Muscle of back (tissue), 13 donors: ENCODE data around the gene RUSF1. TPM values are rescaled to one million over a fixed set of nuclear protein-coding genes. Genes with fewer than 3 reads are reported as not detected.
"Not testable (repeated sequence)": the region's sequence is repeated elsewhere in the genome, so short reads cannot be mapped to it uniquely, and the experiment has no call there.

Source experiments
- DNase-seq, 3 donors: peaks; one replicate each; pipeline versions ENCODE4 v3.0.0 to v3.0.0-alpha.2; 2013
- long read RNA-seq, 9 donors: transcript quantifications; one replicate each; lab custom pipeline, GENCODE V29; 2026
- polyA plus RNA-seq, 10 donors: library from polyadenylated mRNA; unstranded; fragments of 120-200 nt; gene quantifications; one replicate each; pipeline ENCODE4 v1.2.1, GENCODE V29; 2013; ENCODE audit not compliant: insufficient read length in 10 of 10

Gene RUSF1
- polyA plus RNA-seq, result 10 to 100 TPM; 34.1 to 58.8 (median 44.6) TPM
- long read RNA-seq, donor 1, partial matches to known transcripts, result 6 of 8 reads
- long read RNA-seq, donor 1, other reads (novel, unspliced or antisense), result 0 of 8 reads
- long read RNA-seq, donor 2, partial matches to known transcripts, result 0 of 3 reads
- long read RNA-seq, donor 2, other reads (novel, unspliced or antisense), result 0 of 3 reads
- long read RNA-seq, donor 3, result 0 reads
- long read RNA-seq, donor 4, partial matches to known transcripts, result 0 of 4 reads
- long read RNA-seq, donor 4, other reads (novel, unspliced or antisense), result 0 of 4 reads
- long read RNA-seq, donor 5, transcript C16orf58-210 (4 exons, 2,422 nt), result major isoform, 5 of 12 reads
- long read RNA-seq, donor 5, transcript C16orf58-201 (13 exons, 2,793 nt), result major isoform, 5 of 12 reads
- long read RNA-seq, donor 5, partial matches to known transcripts, result 0 of 12 reads
- long read RNA-seq, donor 5, other reads (novel, unspliced or antisense), result 0 of 12 reads
- long read RNA-seq, donor 6, partial matches to known transcripts, result 0 of 3 reads
- long read RNA-seq, donor 6, other reads (novel, unspliced or antisense), result 0 of 3 reads
- long read RNA-seq, donor 7, transcript C16orf58-201 (13 exons, 2,793 nt), result major isoform, 6 of 9 reads
- long read RNA-seq, donor 7, partial matches to known transcripts, result 0 of 9 reads
- long read RNA-seq, donor 7, other reads (novel, unspliced or antisense), result 0 of 9 reads
- long read RNA-seq, donor 8, partial matches to known transcripts, result 0 of 2 reads
- long read RNA-seq, donor 8, other reads (novel, unspliced or antisense), result 0 of 2 reads
- long read RNA-seq, donor 9, partial matches to known transcripts, result 0 of 1 reads
- long read RNA-seq, donor 9, other reads (novel, unspliced or antisense), result 0 of 1 reads

DNA sequence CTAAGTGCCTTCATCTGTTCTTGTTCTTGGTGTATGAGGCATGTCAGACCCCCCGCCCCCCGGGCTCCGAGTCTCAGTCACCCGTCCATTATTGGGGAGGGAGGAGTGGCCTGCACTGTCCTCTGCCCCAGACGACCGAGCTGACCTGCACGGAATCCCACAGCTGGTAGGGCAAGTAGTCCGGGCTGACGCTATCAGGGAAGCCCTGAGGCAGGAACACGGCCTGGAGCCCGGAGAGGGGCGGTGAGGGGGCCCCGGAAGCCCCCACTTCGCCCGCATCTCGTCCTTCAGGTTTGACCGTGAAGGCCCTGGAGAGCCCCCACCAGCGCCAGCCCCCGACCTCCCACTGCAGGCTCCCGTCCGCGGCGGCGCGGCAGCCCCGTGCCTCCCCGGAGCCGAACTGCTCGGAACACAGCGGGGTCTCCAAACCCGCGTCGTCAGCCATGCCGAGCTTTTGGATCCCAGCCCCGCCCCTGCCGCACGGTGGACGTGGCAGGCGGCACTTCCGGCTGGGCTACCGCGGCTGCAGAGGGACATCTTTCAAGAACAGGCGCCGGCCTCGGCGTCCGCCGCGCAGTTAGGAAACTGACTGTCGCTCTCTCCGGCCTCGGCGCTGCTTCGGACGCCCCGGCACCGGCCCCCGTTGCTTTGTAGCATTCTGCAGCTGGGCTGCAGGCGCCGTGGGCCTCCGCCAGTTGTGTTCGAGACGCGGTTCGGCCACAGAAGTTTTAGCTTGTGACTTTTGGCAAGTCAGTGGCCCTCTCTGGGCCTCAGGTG lies at the start of gene RUSF1:
Gene RUSF1, minus strand, starts transcription at position 463 of the 777 bp plus-strand sequence. Its CDS starts 18 bp downstream, at position 445.
- DNase-seq, result peak; percentile 90 to 98 (median 93)

DNA sequence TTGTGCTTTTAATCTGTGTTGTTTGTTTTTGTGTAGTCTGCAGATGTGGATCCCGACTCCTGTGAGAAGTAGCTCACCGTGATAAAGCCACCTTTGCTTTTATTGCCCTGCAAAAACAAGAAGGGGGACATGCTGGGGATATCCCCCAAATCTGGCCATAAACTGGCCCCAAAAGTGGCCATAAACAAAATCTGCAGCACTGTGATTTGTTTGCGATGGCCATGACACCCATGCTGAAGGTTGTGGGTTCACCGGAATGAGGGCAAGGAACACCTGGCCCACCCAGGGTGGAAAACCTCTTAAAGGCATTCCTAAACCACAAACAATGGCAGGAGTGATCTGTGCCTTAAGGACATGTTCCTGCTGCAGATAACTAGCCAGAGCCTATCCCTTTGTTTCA lies 34.6 kb upstream of the RUSF1 start:
- DNase-seq, result no peak

DNA sequence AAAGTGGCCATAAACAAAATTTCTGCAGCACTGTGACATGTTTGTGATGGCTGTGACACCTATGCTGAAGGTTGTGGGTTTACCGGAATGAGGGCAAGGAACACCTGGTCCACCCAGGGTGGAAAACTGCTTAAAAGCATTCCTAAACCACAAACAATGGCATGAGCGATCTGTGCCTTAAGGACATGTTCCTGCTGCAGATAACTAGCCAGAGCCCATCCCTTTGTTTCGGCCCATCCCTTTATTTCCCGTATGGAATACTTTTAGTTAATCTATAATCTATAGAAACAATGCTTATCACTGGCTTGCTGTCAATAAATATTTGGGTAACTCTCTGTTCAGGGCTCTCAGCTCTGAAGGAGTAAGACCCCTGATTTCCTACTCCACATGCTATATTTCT lies 31.6 kb upstream of the RUSF1 start:
- DNase-seq, result not testable (repeated sequence)

DNA sequence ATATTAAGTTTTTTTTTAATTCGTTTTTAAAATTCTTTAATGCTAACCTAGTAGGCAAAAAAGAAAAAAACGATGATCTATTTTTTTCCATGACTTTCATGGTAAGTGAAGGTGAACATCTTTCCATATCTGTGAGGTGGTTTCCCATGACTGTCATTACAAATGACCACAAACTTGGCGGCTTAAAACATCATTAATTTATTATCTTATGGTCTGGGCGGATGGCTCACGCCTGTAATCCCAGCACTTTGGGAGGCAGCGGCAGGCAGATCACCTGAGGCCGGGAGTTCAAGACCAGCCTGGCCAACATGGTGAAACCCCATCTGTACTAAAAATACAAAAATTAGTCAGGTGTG lies 30.0 kb upstream of the RUSF1 start:
- not testable (repeated sequence) for DNase-seq

DNA sequence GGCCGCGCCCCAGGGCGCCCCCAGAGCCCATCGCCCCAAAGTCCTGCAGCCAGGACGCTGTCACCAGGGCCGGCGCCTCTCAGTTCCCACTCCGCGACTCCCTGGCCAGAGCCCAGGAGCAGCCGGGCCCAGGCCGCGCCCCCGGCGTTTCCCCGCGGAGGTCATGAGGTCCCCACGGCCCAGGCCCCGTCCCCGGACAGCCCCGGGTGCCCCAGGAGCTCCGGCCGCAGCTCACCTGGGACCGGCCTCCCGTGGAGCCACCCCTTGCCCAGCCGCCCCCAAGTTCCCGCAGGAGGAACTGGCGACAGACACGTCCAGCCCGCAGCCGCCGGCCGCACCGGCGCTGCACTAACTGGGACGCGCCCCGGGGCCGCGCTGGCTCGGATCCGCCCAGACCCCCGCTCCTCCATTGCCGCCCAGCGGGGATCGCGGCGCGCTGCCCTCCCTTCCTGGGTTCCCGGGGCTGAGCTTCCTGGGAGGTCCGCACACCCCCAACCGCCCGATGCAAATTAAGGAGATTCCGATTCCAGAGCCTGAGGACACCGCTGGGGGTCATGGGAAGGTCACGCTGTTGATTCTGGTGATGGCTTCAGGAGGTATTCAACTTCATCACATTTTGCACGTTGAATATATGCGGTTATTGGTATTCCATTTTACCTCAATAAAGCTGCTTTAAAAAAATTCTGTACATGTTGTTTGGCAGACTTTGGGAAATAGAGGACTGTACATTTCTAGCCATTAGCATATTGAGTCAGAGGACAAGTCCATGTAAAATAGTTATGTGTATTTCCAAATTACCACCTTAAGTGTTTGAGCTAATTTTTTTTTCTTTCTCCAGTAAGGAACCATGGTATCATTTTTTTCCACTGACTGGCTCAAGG lies 29.4 kb upstream of the RUSF1 start:
- peak in 1 of 3 donors; percentile 29 for DNase-seq

DNA sequence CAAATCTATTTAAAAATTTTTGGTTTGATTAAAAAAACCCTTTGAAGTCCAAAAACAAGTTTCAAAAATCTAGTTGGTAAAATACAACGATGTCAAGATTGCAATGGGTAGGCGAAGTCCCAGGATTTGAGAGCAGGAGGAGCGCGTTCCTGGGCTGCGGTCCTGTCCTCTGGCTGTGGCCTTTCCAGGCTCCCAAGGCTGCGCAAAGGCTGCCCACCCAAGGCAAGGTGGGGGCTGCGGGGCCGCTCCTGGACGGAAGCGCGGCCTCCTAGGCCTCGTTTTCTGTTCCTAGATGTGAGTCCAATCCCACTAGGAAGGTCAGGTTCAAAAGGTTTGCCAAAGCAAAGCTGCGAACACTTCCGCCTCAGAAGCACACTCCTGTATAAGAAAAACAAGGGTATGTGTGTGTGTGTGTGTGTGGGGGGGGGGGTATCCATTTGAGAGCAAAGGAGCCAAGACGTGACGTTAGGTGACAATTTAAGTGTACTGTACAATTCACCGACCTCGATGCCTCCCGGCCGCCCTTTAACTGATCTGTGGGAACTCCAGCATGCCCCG lies 28.7 kb upstream of the RUSF1 start:
- DNase-seq, result no peak

GRCh38 chr16:31535737-31536136 lies 27.5 kb upstream of the RUSF1 start:
- DNase-seq, result no peak

DNA sequence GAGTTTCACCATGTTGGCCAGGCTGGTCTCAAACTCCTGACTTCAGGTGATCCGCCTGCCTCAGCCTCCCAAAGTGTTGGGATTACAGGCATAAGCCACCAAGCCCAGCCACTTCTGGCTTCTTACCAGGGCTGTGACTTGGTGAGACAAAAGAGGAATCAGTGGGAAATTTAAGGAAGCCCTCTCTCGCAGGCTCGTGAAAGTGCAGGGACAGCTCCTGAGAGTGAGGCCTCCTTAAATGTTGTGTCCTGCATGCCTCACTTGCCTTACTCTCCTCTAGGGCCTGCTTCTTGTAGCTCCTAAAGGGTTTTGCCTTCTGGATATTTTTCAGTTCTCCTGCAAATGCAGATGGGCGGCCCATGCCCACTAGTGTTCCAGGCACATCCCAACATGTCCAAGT lies 24.7 kb upstream of the RUSF1 start:
- no peak for DNase-seq

- DNase-seq, result no peak
Measured at GRCh38 chr16:31532120-31532519, 23.9 kb upstream of the RUSF1 start.

DNA sequence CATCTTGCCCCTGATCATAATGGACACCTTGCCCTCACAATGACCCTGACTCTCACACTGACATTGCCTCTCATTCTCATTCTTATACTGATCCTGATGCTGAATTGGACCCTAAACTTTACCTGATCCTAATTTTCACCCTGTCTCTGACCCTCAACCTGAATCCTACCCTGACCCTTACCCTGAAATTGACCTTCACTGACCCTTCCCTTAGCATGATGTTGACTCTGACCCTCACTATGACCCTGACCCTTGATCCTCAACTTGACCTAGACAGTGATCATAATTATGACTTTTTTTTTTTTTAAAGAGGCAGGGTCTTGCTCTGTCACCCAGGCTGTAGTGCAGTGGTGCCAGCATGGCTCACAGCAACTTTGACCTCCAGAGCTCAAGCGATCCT lies 22.9 kb upstream of the RUSF1 start:
- no peak for DNase-seq

- no peak for DNase-seq
Measured at GRCh38 chr16:31530405-31530804, 22.2 kb upstream of the RUSF1 start.

- no peak for DNase-seq
Measured at GRCh38 chr16:31529937-31530312, 21.7 kb upstream of the RUSF1 start.

- peak; percentile 19 to 58 (median 35) for DNase-seq
Measured at GRCh38 chr16:31529108-31529936, 21.1 kb upstream of the RUSF1 start.

GRCh38 chr16:31528523-31529107 lies 20.4 kb upstream of the RUSF1 start:
- peak in 1 of 3 donors; percentile 19 for DNase-seq

GRCh38 chr16:31527734-31528274 lies 19.6 kb upstream of the RUSF1 start, which contains the start of gene AHSP:
TSS of gene AHSP (plus strand) at chr16:31527900. CDS start at chr16:31528140, 240 bp downstream.
- DNase-seq, result no peak

- no peak for DNase-seq
Measured at GRCh38 chr16:31525113-31525512, 16.9 kb upstream of the RUSF1 start.

DNA sequence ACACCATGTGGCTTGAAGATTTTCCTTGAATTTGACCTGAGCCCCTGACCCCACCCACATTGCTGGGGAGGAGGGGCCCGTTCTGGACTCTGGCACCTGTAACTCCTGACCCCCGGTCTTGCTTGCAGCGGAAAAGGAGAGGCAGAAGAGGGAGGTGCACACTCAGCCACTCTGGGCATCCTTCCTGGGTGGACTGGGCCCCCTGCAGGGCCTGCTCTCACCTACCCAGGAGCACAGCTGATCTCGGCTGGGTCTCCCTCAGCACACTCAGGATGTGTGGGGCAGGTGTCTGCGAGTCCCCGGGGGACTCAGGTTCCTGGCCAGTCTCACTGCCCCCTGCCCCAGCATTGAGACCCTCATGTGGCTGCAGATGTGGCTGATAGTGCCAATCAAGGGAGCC lies 15.6 kb upstream of the RUSF1 start:
- not testable (repeated sequence) for DNase-seq

DNA sequence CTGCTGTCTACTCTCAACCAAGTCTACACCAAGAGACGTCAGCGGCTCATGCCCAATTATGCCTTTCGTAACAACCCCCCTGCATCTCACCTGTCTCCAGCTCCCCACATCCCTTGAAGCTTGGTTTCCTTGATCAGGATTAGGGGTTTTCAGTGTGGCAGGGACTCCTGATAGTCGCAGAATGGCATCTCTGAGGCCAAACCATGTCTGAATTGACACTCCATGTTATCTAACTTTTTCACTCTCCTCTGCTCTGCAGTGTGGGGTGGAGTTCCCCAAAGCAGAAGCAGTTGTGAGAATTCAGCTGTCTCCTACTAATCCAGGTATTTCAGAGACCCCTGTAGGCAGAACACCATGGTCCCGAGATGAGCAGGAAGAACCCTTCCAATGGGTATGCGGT lies 13.9 kb upstream of the RUSF1 start:
- DNase-seq, result no peak

- no peak for DNase-seq
Measured at GRCh38 chr16:31521368-31521767, 13.2 kb upstream of the RUSF1 start.
